H9 (cell line): ENCODE data around the gene PEX7. TPM values are rescaled to one million over a fixed set of nuclear protein-coding genes. Genes with fewer than 3 reads are reported as not detected.

Experiments used
- DNase-seq: peaks from one replicate; pipeline ENCODE4 v3.0.0-alpha.2; 2017
- H2AFZ ChIP-seq: one replicate; pipeline ENCODE4 v1.6.1; 2013; ENCODE audit warnings: mild to moderate bottlenecking, low read length, control low read depth, moderate library complexity
- H2AK5ac ChIP-seq: 2 replicates; pipeline ENCODE4 v1.6.1; 2013; ENCODE audit warnings: low read length, control low read depth, mixed read lengths; ENCODE audit not compliant: insufficient read length
- H2BK120ac ChIP-seq: one replicate; pipeline ENCODE4 v1.6.1; 2013; ENCODE audit warnings: low read depth, mild to moderate bottlenecking, low read length, control low read depth, inconsistent platforms; ENCODE audit not compliant: poor library complexity, severe bottlenecking
- H2BK12ac ChIP-seq: 2 replicates; pipeline ENCODE4 v1.6.1; 2013; ENCODE audit warnings: low read length, control low read depth, mixed read lengths, low read depth; ENCODE audit not compliant: insufficient read length
- H2BK15ac ChIP-seq: 2 replicates; pipeline ENCODE4 v1.6.1; 2013; ENCODE audit warnings: low read depth, low read length, control low read depth
- H2BK20ac ChIP-seq: one replicate; pipeline ENCODE4 v1.6.1; 2013; ENCODE audit warnings: low read depth, mild to moderate bottlenecking, low read length, control low read depth, inconsistent platforms; ENCODE audit not compliant: poor library complexity, severe bottlenecking
- H2BK5ac ChIP-seq: 2 replicates; pipeline ENCODE4 v1.6.1; 2013; ENCODE audit warnings: low read length, control low read depth, mixed read lengths; ENCODE audit not compliant: insufficient read length
- H3K14ac ChIP-seq: 2 replicates; pipeline ENCODE4 v1.6.1; 2013; ENCODE audit warnings: low read length, control low read depth; ENCODE audit not compliant: insufficient read depth
- H3K18ac ChIP-seq: 2 replicates; pipeline ENCODE4 v1.6.1; 2013; ENCODE audit warnings: low read depth, mild to moderate bottlenecking, mixed read lengths, low read length, control low read depth; ENCODE audit not compliant: insufficient read length
- H3K23ac ChIP-seq: 2 replicates; pipeline ENCODE4 v1.6.1; 2013; ENCODE audit warnings: low read length, control low read depth, mixed read lengths, low read depth; ENCODE audit not compliant: insufficient read length
- H3K23me2 ChIP-seq: 2 replicates; pipeline ENCODE4 v1.6.1; 2013; ENCODE audit warnings: low read depth, mild to moderate bottlenecking, mixed read lengths, low read length, control low read depth; ENCODE audit not compliant: insufficient read length, poor library complexity, severe bottlenecking
- H3K27ac ChIP-seq: 2 replicates; pipeline ENCODE4 v1.5.1; 2013; ENCODE audit warnings: low read length, control low read depth, mixed read lengths, low read depth; ENCODE audit not compliant: insufficient read length
- H3K27me3 ChIP-seq: 2 replicates; pipeline ENCODE4 v1.6.1; 2013; ENCODE audit warnings: low read length, control low read depth, inconsistent platforms; ENCODE audit not compliant: insufficient read depth
- H3K4ac ChIP-seq: 2 replicates; pipeline ENCODE4 v1.6.1; 2013; ENCODE audit warnings: low read depth, mild to moderate bottlenecking, control low read depth, inconsistent platforms, low read length, moderate library complexity
- H3K4me1 ChIP-seq: 2 replicates; pipeline ENCODE4 v1.6.1; 2013; ENCODE audit warnings: low read length, control low read depth, inconsistent platforms; ENCODE audit not compliant: insufficient read depth
- H3K4me2 ChIP-seq: 2 replicates; pipeline ENCODE4 v1.6.1; 2013; ENCODE audit warnings: low read length, control low read depth, mixed read lengths; ENCODE audit not compliant: insufficient read length, insufficient read depth
- H3K56ac ChIP-seq: 2 replicates; pipeline ENCODE4 v1.6.1; 2013; ENCODE audit warnings: low read depth, mild to moderate bottlenecking, mixed read lengths, low read length, control low read depth; ENCODE audit not compliant: insufficient read length
- H3K79me1 ChIP-seq: 2 replicates; pipeline ENCODE4 v1.6.1; 2013; ENCODE audit warnings: low read depth, mild to moderate bottlenecking, moderate library complexity, low read length, control low read depth, inconsistent platforms; ENCODE audit not compliant: insufficient read depth, poor library complexity, severe bottlenecking
- H3K79me2 ChIP-seq: 2 replicates; pipeline ENCODE4 v1.6.1; 2013; ENCODE audit warnings: low read length, control low read depth, inconsistent platforms; ENCODE audit not compliant: insufficient read depth
- H3K9ac ChIP-seq: 2 replicates; pipeline ENCODE4 v1.6.1; 2013; ENCODE audit warnings: low read length, control low read depth, mixed read lengths; ENCODE audit not compliant: insufficient read length; ENCODE audit errors: extremely low read depth
- H3K9me3 ChIP-seq: one replicate; pipeline ENCODE4 v1.6.1; 2013; ENCODE audit warnings: low read depth, low read length, inconsistent platforms; ENCODE audit not compliant: control insufficient read depth
- H3T11ph ChIP-seq: one replicate; pipeline ENCODE4 v1.6.1; 2013; ENCODE audit warnings: mild to moderate bottlenecking, low read length, control low read depth, inconsistent platforms
- H4K20me1 ChIP-seq: one replicate; pipeline ENCODE4 v1.6.1; 2013; ENCODE audit not compliant: control insufficient read depth, insufficient read length, insufficient read depth
- H4K5ac ChIP-seq: 2 replicates; pipeline ENCODE4 v1.6.1; 2013; ENCODE audit warnings: low read depth, mild to moderate bottlenecking, mixed read lengths, low read length, control low read depth; ENCODE audit not compliant: insufficient read length
- H4K8ac ChIP-seq: replicated peaks from 2 replicates; pipeline ENCODE4 v1.6.1; 2013; ENCODE audit warnings: low read length, control low read depth, mixed read lengths, low read depth; ENCODE audit not compliant: insufficient read length
- H4K91ac ChIP-seq: 2 replicates; pipeline ENCODE4 v1.6.1; 2013; ENCODE audit warnings: low read depth, mild to moderate bottlenecking, moderate library complexity, mixed read lengths, low read length, control low read depth; ENCODE audit not compliant: insufficient read length
- H3K27ac Mint-ChIP-seq, 3 experiments: 2 replicates in 2 of 3; 3 replicates in 1 of 3; pipeline ENCODE4 v1.8.0; 2020 to 2021; ENCODE audit warnings: mixed read lengths in 3 of 3, mild to moderate bottlenecking in 1 of 3, moderate library complexity in 1 of 3
- H3K27me3 Mint-ChIP-seq: 2 replicates; pipeline ENCODE4 v1.8.0; 2021; ENCODE audit warnings: low read depth, mild to moderate bottlenecking, moderate library complexity, mixed read lengths
- H3K36me3 Mint-ChIP-seq, 3 experiments: 2 replicates in 2 of 3; 3 replicates in 1 of 3; pipeline ENCODE4 v1.8.0; 2020 to 2021; ENCODE audit warnings: low read depth in 3 of 3, mixed read lengths in 3 of 3; ENCODE audit not compliant: insufficient read depth in 1 of 3
- H3K4me1 Mint-ChIP-seq, 2 experiments: 2 replicates each; pipeline ENCODE4 v1.8.0; 2020; ENCODE audit warnings: mixed read lengths in 2 of 2
- H3K4me3 Mint-ChIP-seq, 2 experiments: 2 replicates in 1 of 2; 3 replicates in 1 of 2; pipeline ENCODE4 v1.8.0; 2020 to 2021; ENCODE audit warnings: mild to moderate bottlenecking in 2 of 2, mixed read lengths in 2 of 2, moderate library complexity in 1 of 2
- H3K9me3 Mint-ChIP-seq, 2 experiments: 2 replicates in 1 of 2; 3 replicates in 1 of 2; pipeline ENCODE4 v1.8.0; 2020; ENCODE audit warnings: mild to moderate bottlenecking in 2 of 2, mixed read lengths in 2 of 2, moderate library complexity in 1 of 2
- CTCF ChIP-seq: fragments of 200-600 bp; sonication (generic); conservative IDR thresholded peaks from 3 replicates; pipeline ENCODE4 v1.8.0; 2021; ENCODE audit warnings: antibody characterized with exemption, mild to moderate bottlenecking
- WGBS: extraction: QIAGEN DNeasy Blood & Tissue Kit; methylation state at CpG from one replicate; pipeline ENCODE4 v1.1.7; 2013; ENCODE audit warnings: missing lambda C conversion rate, low lambda C conversion rate, mixed read lengths; ENCODE audit not compliant: insufficient read length; ENCODE audit errors: extremely low coverage; 5-methylcytosine and 5-hydroxymethylcytosine counted together
- total RNA-seq: library from RNA; stranded (reverse); gene quantifications from 2 replicates; pipeline ENCODE4 v1.2.1, GENCODE V29; 2021

PEX7 gene
- total RNA-seq, 1 experiment from 2014 or later, result 8.4 TPM

- no peaks in the 10 kb centered on the region for H4K20me1 ChIP-seq
- H3K27ac ChIP-seq, result no peak overlapping the region
- no peak overlapping the region for H4K5ac ChIP-seq
- no peak overlapping the region for H3T11ph ChIP-seq
- H2BK20ac ChIP-seq, result no peak overlapping the region
- no peak overlapping the region for H4K91ac ChIP-seq
- DNase-seq, result no peak
- no peak overlapping the region for H3K18ac ChIP-seq
- H3K56ac ChIP-seq, result no peak overlapping the region
- WGBS, result no CpG with 5 or more reads among the region's 8 CpGs
- H3K79me1 ChIP-seq, result no peaks in the 10 kb centered on the region
- Mint-ChIP-seq H3K4me3 (peak overlapping the region; percentile 81 to 89; a peak in 3 of 5 replicates), H3K36me3 (peaks cover 0 to 2% (median 0%) of the 10 kb centered on the region in 3 experiments; a peak in 1 of 7 replicates), H3K9me3 (no peaks in the 10 kb centered on the region; a peak in 1 of 5 replicates), H3K27me3 (peaks cover 59% of the 10 kb centered on the region), H3K4me1 (peaks cover 12% of the 10 kb centered on the region in 2 experiments), H3K27ac (no peak overlapping the region)
- no peak overlapping the region for H2BK120ac ChIP-seq
- no peak overlapping the region for H3K14ac ChIP-seq
- H3K4ac ChIP-seq, result no peak overlapping the region
- no peaks in the 10 kb centered on the region for H3K79me2 ChIP-seq
- H2BK5ac ChIP-seq, result no peak overlapping the region
- H2AK5ac ChIP-seq, result no peak overlapping the region
- no peaks in the 10 kb centered on the region for H3K4me1 ChIP-seq
- TF ChIP-seq CTCF, result no peak
- no peak overlapping the region for H2AFZ ChIP-seq
- H4K8ac ChIP-seq, result no peak overlapping the region
- no peaks in the 10 kb centered on the region for H3K9me3 ChIP-seq
- H3K27me3 ChIP-seq, result peaks cover 9% of the 10 kb centered on the region; the same call in 1 of the 2 replicates
- peak overlapping the region; percentile 62 for H3K4me2 ChIP-seq
- H3K9ac ChIP-seq, result no peak overlapping the region
- no peak overlapping the region for H2BK15ac ChIP-seq
- no peak overlapping the region for H2BK12ac ChIP-seq
- peaks cover 5% of the 10 kb centered on the region for H3K23me2 ChIP-seq
- no peak overlapping the region for H3K23ac ChIP-seq
Observed at GRCh38 chr6:136793363-136793762, 29.0 kb upstream of the PEX7 start.
